ENCODE measurements around the gene TUBB2A.

Gene TUBB2A

GRCh38 chr6:3157131-3157933 lies at the start of gene TUBB2A:
Gene TUBB2A (minus strand): TSS chr6:3157544. CDS start chr6:3157463, 81 bp downstream.
- H3K4me3 ChIP-seq (ENCODE audit: control insufficient read depth, low read depth, low read length) = peak within 1 kb of the TSS; percentile 62
- TF ChIP-seq CTCF (IDR thresholded peaks at IDR 0.05; ENCODE audit: control insufficient read depth, insufficient read depth, low read depth, low read length, missing control alignments) = no peak
- no peak for DNase-seq (ENCODE audit: low read depth)

- no peak for TF ChIP-seq CTCF (IDR thresholded peaks at IDR 0.05; ENCODE audit: control insufficient read depth, insufficient read depth, low read depth, low read length, missing control alignments)
- DNase-seq (ENCODE audit: low read depth) = no peak
Measured at GRCh38 chr6:3206339-3207015, 49.1 kb upstream of the TUBB2A start.

GRCh38 chr6:3205913-3206312 lies 48.6 kb upstream of the TUBB2A start:
- no peak overlapping the region for H3K4me3 ChIP-seq (ENCODE audit: control insufficient read depth, low read depth, low read length)
- DNase-seq (ENCODE audit: low read depth) = peak; percentile 98
- TF ChIP-seq CTCF (IDR thresholded peaks at IDR 0.05; ENCODE audit: control insufficient read depth, insufficient read depth, low read depth, low read length, missing control alignments) = no peak

More at GRCh38 chr6:3206339-3207015, 49.1 kb upstream of the TUBB2A start:
- no peak overlapping the region for H3K4me3 ChIP-seq (ENCODE audit: control insufficient read depth, low read depth, low read length)

GRCh38 chr6:3204921-3205320 lies 47.6 kb upstream of the TUBB2A start:
- no peak for DNase-seq (ENCODE audit: low read depth)
- TF ChIP-seq CTCF (IDR thresholded peaks at IDR 0.05; ENCODE audit: control insufficient read depth, insufficient read depth, low read depth, low read length, missing control alignments) = no peak
- no peak overlapping the region for H3K4me3 ChIP-seq (ENCODE audit: control insufficient read depth, low read depth, low read length)

GRCh38 chr6:3202999-3203696 lies 45.8 kb upstream of the TUBB2A start:
- TF ChIP-seq CTCF (IDR thresholded peaks at IDR 0.05; ENCODE audit: control insufficient read depth, insufficient read depth, low read depth, low read length, missing control alignments) = no peak
- H3K4me3 ChIP-seq (ENCODE audit: control insufficient read depth, low read depth, low read length) = no peak overlapping the region
- DNase-seq (ENCODE audit: low read depth) = peak; percentile 96

GRCh38 chr6:3201388-3201787 lies 44.0 kb upstream of the TUBB2A start:
- TF ChIP-seq CTCF (IDR thresholded peaks at IDR 0.05; ENCODE audit: control insufficient read depth, insufficient read depth, low read depth, low read length, missing control alignments) = no peak
- no peak overlapping the region for H3K4me3 ChIP-seq (ENCODE audit: control insufficient read depth, low read depth, low read length)
- DNase-seq (ENCODE audit: low read depth) = no peak
